ENCODE results near the gene TMEM233.
A peak's percentile ranks its signal among the peaks of the same experiment; 100 is the strongest.

Gene TMEM233

GRCh38 chr12:119669744-119670472 lies 76.3 kb downstream of the TMEM233 start:
- peak overlapping the region; percentile 97 for H3K4me3 ChIP-seq (ENCODE audit: low read depth, low read length)
- no peak for DNase-seq (ENCODE audit: low read depth)
- TF ChIP-seq CTCF (IDR thresholded peaks at IDR 0.05; ENCODE audit: insufficient read depth, low read depth, low read length, missing control alignments), result no peak

- peak overlapping the region; percentile 97; the same call in 1 of the 2 replicates for H3K4me3 ChIP-seq (ENCODE audit: low read depth, low read length)
- no peak for TF ChIP-seq CTCF (IDR thresholded peaks at IDR 0.05; ENCODE audit: insufficient read depth, low read depth, low read length, missing control alignments)
- no peak for DNase-seq (ENCODE audit: low read depth)
These were observed 77.5 kb downstream of the TMEM233 start for GRCh38 chr12:119671070-119671469.

- no peak for TF ChIP-seq CTCF (IDR thresholded peaks at IDR 0.05; ENCODE audit: insufficient read depth, low read depth, low read length, missing control alignments)
- DNase-seq (ENCODE audit: low read depth), result no peak
- H3K4me3 ChIP-seq (ENCODE audit: low read depth, low read length), result no peak overlapping the region
These were observed 78.6 kb downstream of the TMEM233 start for GRCh38 chr12:119672194-119672593.

GRCh38 chr12:119673634-119674033 lies 80.1 kb downstream of the TMEM233 start:
- DNase-seq (ENCODE audit: low read depth), result no peak
- no peak for TF ChIP-seq CTCF (IDR thresholded peaks at IDR 0.05; ENCODE audit: insufficient read depth, low read depth, low read length, missing control alignments)

GRCh38 chr12:119674560-119674959 lies 81.0 kb downstream of the TMEM233 start:
- TF ChIP-seq CTCF (IDR thresholded peaks at IDR 0.05; ENCODE audit: insufficient read depth, low read depth, low read length, missing control alignments), result no peak
- DNase-seq (ENCODE audit: low read depth), result no peak
- H3K4me3 ChIP-seq (ENCODE audit: low read depth, low read length), result no peak overlapping the region

More at GRCh38 chr12:119673634-119674033, 80.1 kb downstream of the TMEM233 start:
- no peak overlapping the region for H3K4me3 ChIP-seq (ENCODE audit: low read depth, low read length)

GRCh38 chr12:119676022-119676421 lies 82.4 kb downstream of the TMEM233 start:
- no peak for TF ChIP-seq CTCF (IDR thresholded peaks at IDR 0.05; ENCODE audit: insufficient read depth, low read depth, low read length, missing control alignments)

GRCh38 chr12:119676573-119676972 lies 83.0 kb downstream of the TMEM233 start:
- DNase-seq (ENCODE audit: low read depth), result no peak
- no peak for TF ChIP-seq CTCF (IDR thresholded peaks at IDR 0.05; ENCODE audit: insufficient read depth, low read depth, low read length, missing control alignments)

More at GRCh38 chr12:119676022-119676421, 82.4 kb downstream of the TMEM233 start:
- H3K4me3 ChIP-seq (ENCODE audit: low read depth, low read length), result no peak overlapping the region
- no peak for DNase-seq (ENCODE audit: low read depth)

More at GRCh38 chr12:119676573-119676972, 83.0 kb downstream of the TMEM233 start:
- H3K4me3 ChIP-seq (ENCODE audit: low read depth, low read length), result no peak overlapping the region
